ENCODE results near the gene SUPT5H. TPM values are rescaled to one million over a fixed set of nuclear protein-coding genes. Genes with fewer than 3 reads are reported as not detected.

Gene SUPT5H
- total RNA-seq, 4 donors from 2014 or later = 39.5 to 80.3 (median 67.7) TPM

DNA sequence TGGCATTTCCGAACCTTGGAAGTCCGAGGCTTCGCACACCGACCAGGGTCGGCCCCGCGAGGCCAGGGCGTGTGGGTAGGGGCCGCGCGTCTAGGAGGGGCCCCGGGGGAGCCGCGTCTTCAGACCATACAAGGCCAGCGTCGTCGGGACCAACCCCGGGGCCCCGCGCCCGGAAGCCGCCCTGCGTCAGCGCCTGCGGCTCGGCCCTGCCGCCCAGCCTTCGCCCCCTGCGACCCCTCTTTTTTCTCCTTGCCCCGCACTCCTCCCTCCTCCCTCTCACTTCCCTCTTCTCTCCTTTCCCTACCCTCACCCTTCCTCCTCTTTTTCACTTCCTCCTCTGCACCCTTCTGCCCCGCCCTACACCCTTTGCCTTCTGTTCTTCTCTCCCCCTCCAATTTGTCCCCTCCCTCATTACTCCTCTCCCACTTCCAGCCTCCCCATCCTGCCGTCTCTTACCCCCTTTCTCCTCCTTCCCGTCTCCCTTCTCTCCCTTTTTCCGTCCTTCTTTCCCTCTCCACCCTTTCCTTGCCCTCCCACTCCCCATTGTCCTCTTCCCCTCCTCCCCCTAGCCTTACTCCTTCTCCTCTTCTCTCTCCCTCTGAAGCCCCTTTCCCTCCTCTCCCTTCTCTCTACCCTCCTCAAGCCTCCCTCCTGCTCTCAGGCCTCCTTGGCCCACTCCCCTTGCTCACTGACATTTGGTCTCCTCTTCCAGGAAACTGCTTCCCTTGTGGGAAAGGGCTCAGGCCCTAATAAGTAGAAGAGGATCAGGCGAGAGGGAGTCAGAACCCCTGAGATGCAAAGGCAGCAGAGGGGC is 35.2 kb upstream of the SUPT5H start:
- Histone ChIP-seq H3K27ac (peak overlapping the region; percentile 99), H3K36me3 (peaks cover 11 to 21% (median 19%) of the 10 kb centered on the region in 3 donors), H3K27me3 (no peaks in the 10 kb centered on the region), H3K4me3 (peak overlapping the region; percentile 76 to 90 (median 79)), H3K4me1 (peaks cover 27 to 63% (median 38%) of the 10 kb centered on the region in 3 donors), H3K9me3 (no peaks in the 10 kb centered on the region)
- no peak for DNase-seq
- 2% methylated on average over 26 to 34 of the region's 35 CpGs for WGBS, 2 donors
- TF ChIP-seq POLR2A (IDR thresholded peaks at IDR 0.05) = peak in 2 of 4 donors; percentile 54 to 78
- TF ChIP-seq, protein P1, sequence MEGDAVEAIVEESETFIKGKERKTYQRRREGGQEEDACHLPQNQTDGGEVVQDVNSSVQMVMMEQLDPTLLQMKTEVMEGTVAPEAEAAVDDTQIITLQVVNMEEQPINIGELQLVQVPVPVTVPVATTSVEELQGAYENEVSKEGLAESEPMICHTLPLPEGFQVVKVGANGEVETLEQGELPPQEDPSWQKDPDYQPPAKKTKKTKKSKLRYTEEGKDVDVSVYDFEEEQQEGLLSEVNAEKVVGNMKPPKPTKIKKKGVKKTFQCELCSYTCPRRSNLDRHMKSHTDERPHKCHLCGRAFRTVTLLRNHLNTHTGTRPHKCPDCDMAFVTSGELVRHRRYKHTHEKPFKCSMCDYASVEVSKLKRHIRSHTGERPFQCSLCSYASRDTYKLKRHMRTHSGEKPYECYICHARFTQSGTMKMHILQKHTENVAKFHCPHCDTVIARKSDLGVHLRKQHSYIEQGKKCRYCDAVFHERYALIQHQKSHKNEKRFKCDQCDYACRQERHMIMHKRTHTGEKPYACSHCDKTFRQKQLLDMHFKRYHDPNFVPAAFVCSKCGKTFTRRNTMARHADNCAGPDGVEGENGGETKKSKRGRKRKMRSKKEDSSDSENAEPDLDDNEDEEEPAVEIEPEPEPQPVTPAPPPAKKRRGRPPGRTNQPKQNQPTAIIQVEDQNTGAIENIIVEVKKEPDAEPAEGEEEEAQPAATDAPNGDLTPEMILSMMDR (IDR thresholded peaks at IDR 0.05) = peak in 3 of 6 experiments; percentile 6 to 26 (median 18)
- intact Hi-C loops (cut with DNase I) = no loop called here

DNA sequence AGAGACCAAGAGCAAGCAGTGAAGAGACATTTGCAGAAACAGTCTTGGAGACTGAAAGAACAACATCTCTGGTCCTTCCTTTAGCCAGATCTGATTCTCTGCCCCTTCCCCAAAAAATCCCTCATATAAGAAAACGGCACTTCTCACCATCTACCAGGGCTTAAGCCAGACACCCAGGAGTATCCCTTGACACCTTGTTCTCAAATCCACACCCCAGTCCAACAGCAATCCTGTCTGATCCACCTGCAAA is 34.6 kb upstream of the SUPT5H start:
- H3K9me3 ChIP-seq = no peaks in the 10 kb centered on the region
- peaks cover 11 to 21% (median 19%) of the 10 kb centered on the region in 3 donors for H3K36me3 ChIP-seq
- intact Hi-C loops (cut with DNase I) = no loop called here
- peaks cover 21 to 63% (median 33%) of the 10 kb centered on the region in 3 donors for H3K4me1 ChIP-seq
- TF ChIP-seq POLR2A (IDR thresholded peaks at IDR 0.05) = no peak
- TF ChIP-seq, protein P1 (IDR thresholded peaks at IDR 0.05) = no peak
- peak overlapping the region; percentile 76 to 90 (median 79) for H3K4me3 ChIP-seq
- H3K27ac ChIP-seq = peak overlapping the region; percentile 99
- H3K27me3 ChIP-seq = no peaks in the 10 kb centered on the region
- no peak for DNase-seq
- WGBS, 2 donors = 20 to 44% methylated on average over 1 of the region's 1 CpG

DNA sequence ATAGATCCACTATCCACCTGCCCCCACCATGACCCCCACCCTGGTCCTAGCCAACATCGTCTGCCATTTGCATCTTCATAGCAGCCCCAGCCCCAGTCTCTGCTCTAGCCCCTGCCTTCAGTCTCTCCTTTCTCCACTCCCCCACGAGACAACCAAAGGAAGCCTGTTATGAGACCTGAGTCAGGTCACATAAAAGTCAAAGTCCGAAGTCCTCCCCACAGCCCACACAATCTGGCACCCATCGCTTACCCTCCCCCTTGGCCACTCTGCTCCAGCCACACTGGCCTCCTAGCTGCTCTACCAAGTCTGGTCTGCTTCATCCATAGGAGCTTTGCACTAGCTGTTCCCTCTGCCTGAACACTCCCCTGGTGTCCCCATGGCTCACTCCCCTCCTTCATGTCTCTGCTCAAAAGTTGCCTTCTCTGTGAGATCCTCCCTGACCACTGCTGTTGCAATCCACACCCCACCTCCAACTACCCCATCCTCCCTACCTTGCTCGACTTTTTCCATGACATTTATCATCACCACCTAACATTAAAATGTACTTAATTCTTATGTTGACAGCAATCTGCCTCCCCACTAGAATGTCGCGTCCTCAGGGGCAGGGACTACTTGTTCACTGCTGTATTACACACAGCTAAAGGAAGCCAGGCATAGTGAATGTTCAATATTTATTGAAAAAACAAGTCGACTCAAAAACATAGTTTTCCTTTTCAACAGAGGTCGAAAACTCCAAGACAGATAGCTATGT is 34.1 kb upstream of the SUPT5H start:
- Histone ChIP-seq H3K4me1 (peaks cover 19 to 63% (median 32%) of the 10 kb centered on the region in 3 donors), H3K27ac (peak overlapping the region; percentile 99), H3K9me3 (no peaks in the 10 kb centered on the region), H3K36me3 (peaks cover 11 to 21% (median 19%) of the 10 kb centered on the region in 3 donors), H3K4me3 (peak overlapping the region; percentile 76 to 90 (median 79)), H3K27me3 (no peaks in the 10 kb centered on the region)
- DNase-seq = no peak
- intact Hi-C loops (cut with DNase I) = no loop called here
- WGBS, 2 donors = 13 to 16% methylated on average over 9 of the region's 9 CpGs
- peak in 3 of 4 donors; percentile 4 to 48 (median 10) for TF ChIP-seq POLR2A (IDR thresholded peaks at IDR 0.05)
- TF ChIP-seq, protein P1 (IDR thresholded peaks at IDR 0.05) = no peak

DNA sequence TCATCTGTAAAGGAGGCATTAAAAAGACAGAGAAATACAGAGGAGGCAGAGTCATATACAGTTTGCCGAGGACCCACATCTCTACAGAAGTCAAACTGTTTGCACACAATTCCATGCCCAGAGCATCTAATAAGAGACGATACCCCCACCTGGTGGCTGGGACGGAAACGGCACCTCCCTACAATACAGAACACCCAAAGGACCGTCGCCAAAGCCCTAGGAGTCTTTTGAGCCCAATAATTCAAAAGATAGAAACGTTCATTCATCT is 33.6 kb upstream of the SUPT5H start:
- no peak for TF ChIP-seq POLR2A (IDR thresholded peaks at IDR 0.05)
- TF ChIP-seq, protein P1 (IDR thresholded peaks at IDR 0.05) = peak; percentile 87 to 100 (median 98)
- H3K9me3 ChIP-seq = no peaks in the 10 kb centered on the region
- WGBS, 2 donors = 0 to 1% methylated on average over 7 of the region's 7 CpGs
- H3K4me1 ChIP-seq = peaks cover 19 to 67% (median 32%) of the 10 kb centered on the region in 3 donors
- peaks cover 11 to 21% (median 19%) of the 10 kb centered on the region in 3 donors for H3K36me3 ChIP-seq
- intact Hi-C loops (cut with DNase I) = no loop called here
- peak; percentile 70 for DNase-seq
- no peaks in the 10 kb centered on the region for H3K27me3 ChIP-seq
- peak overlapping the region in 3 of 4 donors; percentile 76 to 90 (median 82) for H3K4me3 ChIP-seq
- H3K27ac ChIP-seq = peak overlapping the region; percentile 99

Measured in esophagus squamous epithelium (tissue), 5 donors.